ENCODE measurements around the gene BRD3. TPM values are rescaled to one million over a fixed set of nuclear protein-coding genes. Genes with fewer than 3 reads are reported as not detected.
A peak's percentile ranks its signal among the peaks of the same experiment; 100 is the strongest.
"Not testable (repeated sequence)": the region's sequence is repeated elsewhere in the genome, so short reads cannot be mapped to it uniquely, and the experiment has no call there.

The BRD3 gene
- 10 to 100 TPM; 44.1 to 50.8 (median 44.8) TPM for polyA plus RNA-seq (ENCODE audit: insufficient read length in 4 of 4)

GRCh38 chr9:134067904-134068743, at the start of gene BRD3:
TSS of gene BRD3 (minus strand) at chr9:134068026. CDS start at chr9:134053477, 14,549 bp downstream.
- DNase-seq (ENCODE audit: low read depth in 4 of 4, low spot score in 3 of 4): peak; percentile 68 to 88 (median 86)

GRCh38 chr9:134112561-134112960, 44.7 kb upstream of the BRD3 start:
- DNase-seq (ENCODE audit: low read depth in 4 of 4, low spot score in 3 of 4): no peak

- no peak for DNase-seq (ENCODE audit: low read depth in 4 of 4, low spot score in 3 of 4)
These were observed 43.2 kb upstream of the BRD3 start for GRCh38 chr9:134111064-134111463.

- DNase-seq (ENCODE audit: low read depth in 4 of 4, low spot score in 3 of 4): no peak
These were observed 35.7 kb upstream of the BRD3 start for GRCh38 chr9:134103391-134103998.

GRCh38 chr9:134101623-134102149, 33.9 kb upstream of the BRD3 start:
- DNase-seq (ENCODE audit: low read depth in 4 of 4, low spot score in 3 of 4): no peak

- DNase-seq (ENCODE audit: low read depth in 4 of 4, low spot score in 3 of 4): not testable (repeated sequence)
These were observed 33.3 kb upstream of the BRD3 start for GRCh38 chr9:134101133-134101532.

GRCh38 chr9:134100040-134100439, 32.2 kb upstream of the BRD3 start:
- DNase-seq (ENCODE audit: low read depth in 4 of 4, low spot score in 3 of 4): no peak

- DNase-seq (ENCODE audit: low read depth in 4 of 4, low spot score in 3 of 4): no peak
These were observed 31.4 kb upstream of the BRD3 start for GRCh38 chr9:134099123-134099761.

- no peak for DNase-seq (ENCODE audit: low read depth in 4 of 4, low spot score in 3 of 4)
These were observed 22.1 kb upstream of the BRD3 start for GRCh38 chr9:134089972-134090371.

- DNase-seq (ENCODE audit: low read depth in 4 of 4, low spot score in 3 of 4): no peak
These were observed 20.4 kb upstream of the BRD3 start for GRCh38 chr9:134088063-134088725.

- no peak for DNase-seq (ENCODE audit: low read depth in 4 of 4, low spot score in 3 of 4)
These were observed 17.8 kb upstream of the BRD3 start for GRCh38 chr9:134085674-134086073.

- no peak for DNase-seq (ENCODE audit: low read depth in 4 of 4, low spot score in 3 of 4)
These were observed 15.6 kb upstream of the BRD3 start for GRCh38 chr9:134083451-134083850.

GRCh38 chr9:134076644-134077043, 8.8 kb upstream of the BRD3 start:
- no peak for DNase-seq (ENCODE audit: low read depth in 4 of 4, low spot score in 3 of 4)

- not testable (repeated sequence) for DNase-seq (ENCODE audit: low read depth in 4 of 4, low spot score in 3 of 4)
These were observed 7.9 kb upstream of the BRD3 start for GRCh38 chr9:134075689-134076088.

GRCh38 chr9:134073500-134073899, 5.7 kb upstream of the BRD3 start:
- DNase-seq (ENCODE audit: low read depth in 4 of 4, low spot score in 3 of 4): no peak

GRCh38 chr9:134072683-134073082, 4.9 kb upstream of the BRD3 start:
- DNase-seq (ENCODE audit: low read depth in 4 of 4, low spot score in 3 of 4): not testable (repeated sequence)

GRCh38 chr9:134071149-134071548, 3.3 kb upstream of the BRD3 start:
- no peak for DNase-seq (ENCODE audit: low read depth in 4 of 4, low spot score in 3 of 4)

- DNase-seq (ENCODE audit: low read depth in 4 of 4, low spot score in 3 of 4): no peak
These were observed 1.9 kb upstream of the BRD3 start for GRCh38 chr9:134069480-134070399.

GRCh38 chr9:134068744-134069479, 1.1 kb upstream of the BRD3 start:
- no peak for DNase-seq (ENCODE audit: low read depth in 4 of 4, low spot score in 3 of 4)

Data from right renal pelvis (tissue), 4 donors.